Fibroblast of pulmonary artery (primary cell): ENCODE measurements around the gene RLN1.
"Not testable (repeated sequence)": the region's sequence is repeated elsewhere in the genome, so short reads cannot be mapped to it uniquely, and the experiment has no call there.

Source experiments
- DNase-seq: peaks from one replicate; pipeline ENCODE4 v3.0.0-alpha.2; 2010; ENCODE audit warnings: low read depth
- H3K4me3 ChIP-seq: replicated peaks from 2 replicates; pipeline ENCODE4 v1.5.1; 2011; ENCODE audit warnings: low read depth, mild to moderate bottlenecking, control low read depth, low read length, moderate library complexity
- TF ChIP-seq, protein P1 (sequence below): IDR thresholded peaks from 2 replicates; pipeline ENCODE4 v1.5.1; 2011; ENCODE audit warnings: mild to moderate bottlenecking, control low read depth, low read length, inconsistent platforms; ENCODE audit errors: missing control alignments

The RLN1 gene, protein sequence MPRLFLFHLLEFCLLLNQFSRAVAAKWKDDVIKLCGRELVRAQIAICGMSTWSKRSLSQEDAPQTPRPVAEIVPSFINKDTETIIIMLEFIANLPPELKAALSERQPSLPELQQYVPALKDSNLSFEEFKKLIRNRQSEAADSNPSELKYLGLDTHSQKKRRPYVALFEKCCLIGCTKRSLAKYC

DNA sequence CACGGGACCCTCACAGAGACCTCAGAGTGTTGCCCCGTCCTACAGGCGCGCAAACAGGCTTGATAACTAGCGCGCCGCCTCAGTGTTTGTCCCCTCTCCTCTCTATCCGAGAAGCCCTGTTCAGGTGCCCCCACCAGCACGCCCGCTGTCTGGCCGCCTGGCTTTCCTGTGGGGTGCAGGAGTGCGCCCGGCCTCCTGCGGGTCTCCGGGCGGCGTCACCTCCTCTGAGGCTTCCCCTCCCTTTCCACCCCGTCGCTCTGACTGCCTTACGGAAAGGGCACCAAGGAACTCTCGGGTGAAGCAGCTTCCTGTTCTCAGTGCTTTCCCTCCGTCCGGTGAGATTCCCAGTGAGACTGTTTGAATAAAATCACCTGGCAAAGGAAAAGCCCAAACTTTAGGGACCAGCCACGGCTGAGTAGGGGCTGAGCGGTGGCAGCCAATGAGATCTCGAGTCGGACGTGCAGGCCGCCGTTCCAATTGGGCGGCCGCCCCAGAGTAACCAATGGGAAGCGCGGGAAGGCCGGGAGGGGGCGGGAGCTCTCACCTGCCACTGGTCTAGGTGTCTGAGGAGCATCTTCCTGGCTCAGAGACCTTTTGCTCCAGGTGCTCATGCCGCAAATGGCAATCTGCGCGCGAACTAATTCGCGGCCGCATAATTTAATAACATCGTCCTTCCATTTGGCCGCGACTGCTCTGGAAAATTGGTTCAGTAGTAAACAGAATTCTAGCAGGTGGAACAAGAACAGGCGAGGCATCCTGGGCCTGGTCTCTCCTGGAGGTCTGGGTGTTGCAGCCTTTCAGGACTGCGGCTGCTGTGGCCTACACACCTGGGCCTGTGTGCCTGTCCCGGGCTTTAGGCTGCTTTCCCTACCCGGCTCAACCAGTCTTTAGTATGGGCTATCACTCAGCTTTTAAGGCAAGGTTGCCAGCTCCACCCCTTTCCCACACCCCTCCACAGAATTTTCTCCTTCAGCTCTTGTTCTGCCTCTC, at the start of gene RLN1:
Gene RLN1 (minus strand): TSS at position 885 of the 990 bp plus-strand sequence. CDS start 130 bp downstream, at position 755.
- not testable (repeated sequence) for H3K4me3 ChIP-seq, DNase-seq

DNA sequence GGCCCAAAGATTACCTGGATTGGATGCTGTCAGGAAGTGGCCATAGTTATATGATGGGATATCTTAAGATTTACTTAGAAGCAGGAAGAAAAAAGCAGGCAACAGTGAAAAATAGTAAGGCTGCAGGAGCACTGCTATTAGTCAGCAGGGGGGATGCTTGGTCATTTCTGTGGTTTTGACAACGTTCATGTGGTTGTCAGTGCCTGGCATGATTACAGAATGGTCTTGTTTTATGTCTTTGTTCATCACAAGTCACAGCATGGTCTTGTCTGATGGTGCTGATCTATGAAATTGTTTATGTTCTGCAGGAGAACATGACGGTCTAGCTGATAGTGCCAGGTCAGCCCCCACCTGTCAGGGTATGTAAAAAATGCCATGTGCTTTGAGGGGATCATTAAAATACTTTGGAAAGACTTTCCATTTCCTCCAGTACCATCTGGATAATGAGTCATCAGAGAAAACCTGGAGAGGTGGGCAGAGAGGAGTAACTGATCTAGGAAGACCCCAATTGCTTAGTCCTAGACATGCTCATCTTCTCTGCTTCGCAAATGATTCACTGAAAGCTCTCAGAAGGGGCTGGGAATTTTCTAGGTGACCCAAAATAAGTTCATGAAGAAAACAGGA, 49.5 kb upstream of the RLN1 start:
- DNase-seq: peak; percentile 81
- H3K4me3 ChIP-seq: no peak overlapping the region
- TF ChIP-seq, protein P1, sequence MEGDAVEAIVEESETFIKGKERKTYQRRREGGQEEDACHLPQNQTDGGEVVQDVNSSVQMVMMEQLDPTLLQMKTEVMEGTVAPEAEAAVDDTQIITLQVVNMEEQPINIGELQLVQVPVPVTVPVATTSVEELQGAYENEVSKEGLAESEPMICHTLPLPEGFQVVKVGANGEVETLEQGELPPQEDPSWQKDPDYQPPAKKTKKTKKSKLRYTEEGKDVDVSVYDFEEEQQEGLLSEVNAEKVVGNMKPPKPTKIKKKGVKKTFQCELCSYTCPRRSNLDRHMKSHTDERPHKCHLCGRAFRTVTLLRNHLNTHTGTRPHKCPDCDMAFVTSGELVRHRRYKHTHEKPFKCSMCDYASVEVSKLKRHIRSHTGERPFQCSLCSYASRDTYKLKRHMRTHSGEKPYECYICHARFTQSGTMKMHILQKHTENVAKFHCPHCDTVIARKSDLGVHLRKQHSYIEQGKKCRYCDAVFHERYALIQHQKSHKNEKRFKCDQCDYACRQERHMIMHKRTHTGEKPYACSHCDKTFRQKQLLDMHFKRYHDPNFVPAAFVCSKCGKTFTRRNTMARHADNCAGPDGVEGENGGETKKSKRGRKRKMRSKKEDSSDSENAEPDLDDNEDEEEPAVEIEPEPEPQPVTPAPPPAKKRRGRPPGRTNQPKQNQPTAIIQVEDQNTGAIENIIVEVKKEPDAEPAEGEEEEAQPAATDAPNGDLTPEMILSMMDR: no peak

DNA sequence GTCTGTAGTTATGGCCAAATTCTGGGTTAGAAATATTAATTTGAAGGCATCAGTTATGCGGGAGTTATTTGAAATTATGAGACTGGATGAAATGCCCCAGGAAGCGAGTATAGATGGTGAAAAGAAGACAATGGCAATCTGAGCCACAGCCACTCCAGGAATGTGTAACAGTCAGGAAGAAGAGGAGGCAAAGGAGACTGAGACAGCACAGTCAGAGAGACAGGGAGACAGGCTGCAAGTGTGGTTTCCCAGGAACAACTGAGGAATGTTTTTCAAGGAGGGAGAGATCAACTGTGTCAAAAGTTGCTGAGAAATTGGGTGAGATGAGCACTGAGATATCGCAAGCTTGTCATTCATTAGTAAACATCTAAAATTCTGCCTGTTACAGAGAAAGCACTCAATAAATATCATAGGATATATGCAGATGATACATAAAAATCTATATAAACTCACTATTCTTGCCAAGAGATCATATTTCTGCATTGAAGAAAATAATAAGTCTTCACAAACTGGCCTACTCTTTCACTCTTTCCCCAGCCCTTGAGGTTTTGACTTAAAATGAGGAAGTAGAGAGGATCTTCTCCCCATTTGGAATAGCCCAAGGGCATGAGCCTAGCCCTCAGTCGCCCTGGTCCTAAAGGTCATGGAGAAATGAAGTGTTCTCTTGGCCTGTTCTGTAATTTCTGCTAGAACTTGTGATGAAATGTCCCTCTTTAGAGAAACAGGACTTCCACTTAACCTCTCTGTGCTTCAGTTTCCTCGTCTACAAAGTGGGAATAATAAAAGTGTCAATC, 48.5 kb upstream of the RLN1 start:
- no peak overlapping the region for H3K4me3 ChIP-seq
- TF ChIP-seq, protein P1: no peak
- DNase-seq: peak; percentile 26

DNA sequence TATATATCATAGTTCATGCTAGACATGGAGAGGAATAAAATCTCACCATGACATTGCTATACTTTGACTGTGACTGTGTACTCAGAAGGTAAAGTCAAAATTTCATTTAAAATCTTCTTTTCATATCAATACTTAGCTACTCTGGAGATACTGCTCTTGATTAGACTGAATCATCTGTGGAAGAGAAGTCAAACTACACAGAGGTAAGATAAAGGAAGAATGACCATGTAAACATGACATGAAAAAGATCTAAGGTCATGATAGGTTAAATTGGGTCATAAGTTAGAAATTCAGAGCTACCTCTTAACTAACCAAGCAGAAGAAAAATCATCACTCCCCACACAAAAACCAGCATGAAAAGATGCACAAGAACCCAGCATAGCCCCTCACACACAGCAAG, 44.8 kb upstream of the RLN1 start:
- no peak overlapping the region for H3K4me3 ChIP-seq
- no peak for DNase-seq
- TF ChIP-seq, protein P1: no peak

DNA sequence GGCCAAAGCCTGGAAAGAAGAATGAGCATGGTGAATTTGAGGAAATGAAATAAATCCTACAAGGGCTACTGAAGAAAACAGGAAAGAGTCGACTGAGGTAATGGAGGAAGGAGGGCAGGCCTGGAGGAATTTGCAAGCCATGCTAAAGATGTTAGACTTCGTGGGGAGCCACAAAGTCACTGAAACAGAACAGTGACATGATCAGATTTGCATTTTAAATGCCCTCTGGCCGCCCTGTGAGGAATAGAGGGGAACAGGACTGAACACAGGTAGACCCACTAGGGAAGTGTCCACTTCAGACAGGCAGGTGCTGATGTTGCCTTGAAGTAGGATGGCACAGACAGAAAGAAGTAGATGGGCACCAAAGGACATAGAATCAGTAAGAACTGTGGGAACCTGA, 42.8 kb upstream of the RLN1 start:
- TF ChIP-seq, protein P1: no peak
- H3K4me3 ChIP-seq: no peak overlapping the region
- no peak for DNase-seq

DNA sequence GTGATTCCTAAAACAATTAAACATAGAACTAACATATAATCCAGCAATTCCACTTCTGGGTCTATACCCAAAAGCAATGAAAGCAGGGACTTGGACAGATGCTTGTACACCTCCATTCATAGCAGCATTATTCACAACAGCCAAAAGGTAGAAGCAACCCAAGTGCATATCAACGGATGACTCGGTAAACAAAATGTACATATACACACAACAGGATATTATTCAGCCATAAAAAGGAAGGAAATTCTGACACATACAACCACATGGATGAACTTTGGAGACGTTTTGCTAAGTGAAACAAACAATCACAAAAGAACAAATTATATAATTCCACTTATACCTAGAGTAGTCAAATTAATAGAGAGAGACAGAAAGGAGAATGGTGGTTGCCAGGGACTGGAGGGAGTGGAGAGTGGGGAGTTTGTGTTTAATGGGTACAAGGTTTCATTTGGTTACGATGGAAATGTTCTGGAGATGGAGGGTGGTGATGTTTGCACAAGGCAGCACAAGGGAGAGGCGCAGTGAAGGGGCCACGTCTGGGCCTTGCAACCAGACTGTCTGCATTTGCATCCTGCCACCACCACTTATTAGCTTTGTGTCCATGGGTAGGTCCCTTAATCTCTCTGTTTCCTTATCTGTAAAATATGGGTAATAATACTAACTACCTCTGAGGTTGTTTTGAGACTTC, 36.3 kb upstream of the RLN1 start:
- no peak overlapping the region for H3K4me3 ChIP-seq
- TF ChIP-seq, protein P1: no peak
- peak; percentile 35 for DNase-seq
